HuH-7 (cell line): Measurements from ENCODE around the gene USP12.
A peak's percentile ranks its signal among the peaks of the same experiment; 100 is the strongest.

Experiments
- DNase-seq: peaks from one replicate; pipeline ENCODE4 v3.0.0; 2011; ENCODE audit warnings: low spot score

Gene USP12

GRCh38 chr13:27183561-27184147 lies 12.0 kb upstream of the USP12 start:
- no peak for DNase-seq

GRCh38 chr13:27182844-27183497 lies 11.4 kb upstream of the USP12 start:
- no peak for DNase-seq

- DNase-seq: no peak
Observed at GRCh38 chr13:27182054-27182453, 10.4 kb upstream of the USP12 start.

- DNase-seq: no peak
Observed at GRCh38 chr13:27177852-27178251, 6.2 kb upstream of the USP12 start.

GRCh38 chr13:27176470-27177410 lies 5.1 kb upstream of the USP12 start:
- no peak for DNase-seq

GRCh38 chr13:27174766-27175455 lies 3.3 kb upstream of the USP12 start:
- DNase-seq: no peak

- DNase-seq: no peak
Observed at GRCh38 chr13:27172495-27172842, 858 bp upstream of the USP12 start.

GRCh38 chr13:27171827-27172494 lies 350 bp upstream of the USP12 start:
- peak; percentile 83 for DNase-seq

GRCh38 chr13:27170516-27171243 lies 931 bp downstream of the USP12 start:
- DNase-seq: peak; percentile 30

- no peak for DNase-seq
Observed at GRCh38 chr13:27170221-27170515, 1.4 kb downstream of the USP12 start.

- no peak for DNase-seq
Observed at GRCh38 chr13:27168906-27169657, 2.5 kb downstream of the USP12 start.

- no peak for DNase-seq
Observed at GRCh38 chr13:27168086-27168485, 3.5 kb downstream of the USP12 start.

GRCh38 chr13:27166313-27166712 lies 5.3 kb downstream of the USP12 start:
- no peak for DNase-seq

- DNase-seq: no peak
Observed at GRCh38 chr13:27161980-27162379, 9.6 kb downstream of the USP12 start.

GRCh38 chr13:27161423-27161822 lies 10.2 kb downstream of the USP12 start:
- no peak for DNase-seq

- DNase-seq: no peak
Observed at GRCh38 chr13:27160657-27161295, 10.8 kb downstream of the USP12 start.

- DNase-seq: no peak
Observed at GRCh38 chr13:27159806-27160563, 11.6 kb downstream of the USP12 start.

GRCh38 chr13:27158335-27158734 lies 13.3 kb downstream of the USP12 start:
- DNase-seq: no peak

- no peak for DNase-seq
Observed at GRCh38 chr13:27151798-27152599, 19.6 kb downstream of the USP12 start.
